ENCODE results near the gene FAT1.

Gene FAT1

GRCh38 chr4:186642998-186643397, 80.7 kb downstream of the FAT1 start:
- ChIA-PET CTCF (no interaction called here), POLR2A (ENCODE audit: low non-redundant PET) (no interaction called here)
- DNase-seq (ENCODE audit: low spot score), result no peak
- TF ChIP-seq CTCF (conservative IDR thresholded peaks at IDR 0.05; ENCODE audit: low read depth), result no peak
- peak overlapping the region; percentile 71 for H3K27ac ChIP-seq

GRCh38 chr4:186642530-186642929, 81.1 kb downstream of the FAT1 start:
- TF ChIP-seq CTCF (conservative IDR thresholded peaks at IDR 0.05; ENCODE audit: low read depth), result no peak
- CTCF ChIA-PET, result interaction anchor here (0.6 kb wide), 1 partner anchor 146 kb away, joined by 3 read pairs; no protein-coding TSS in a partner anchor
- POLR2A ChIA-PET (ENCODE audit: low non-redundant PET), result no interaction called here
- peak overlapping the region; percentile 28; the same call in 1 of the 2 replicates for H3K27ac ChIP-seq
- DNase-seq (ENCODE audit: low spot score), result no peak

GRCh38 chr4:186634591-186635128, 89.0 kb downstream of the FAT1 start:
- no peak for DNase-seq (ENCODE audit: low spot score)
- no peak for TF ChIP-seq CTCF (conservative IDR thresholded peaks at IDR 0.05; ENCODE audit: low read depth)
- POLR2A ChIA-PET (ENCODE audit: low non-redundant PET), result no interaction called here
- CTCF ChIA-PET, result no interaction called here
- H3K27ac ChIP-seq, result no peak overlapping the region

- ChIA-PET POLR2A (ENCODE audit: low non-redundant PET) (no interaction called here), CTCF (no interaction called here)
- no peak for DNase-seq (ENCODE audit: low spot score)
- no peak for TF ChIP-seq CTCF (conservative IDR thresholded peaks at IDR 0.05; ENCODE audit: low read depth)
- no peak overlapping the region for H3K27ac ChIP-seq
Observed at GRCh38 chr4:186633844-186634243, 89.8 kb downstream of the FAT1 start.

GRCh38 chr4:186630128-186630527, 93.5 kb downstream of the FAT1 start:
- ChIA-PET CTCF (interaction anchor here (0.6 kb wide), 1 partner anchor 1086 kb away, joined by 4 read pairs; no protein-coding TSS in a partner anchor), POLR2A (ENCODE audit: low non-redundant PET) (no interaction called here)
- DNase-seq (ENCODE audit: low spot score), result no peak
- peak overlapping the region; percentile 18 for H3K27ac ChIP-seq
- no peak for TF ChIP-seq CTCF (conservative IDR thresholded peaks at IDR 0.05; ENCODE audit: low read depth)

GRCh38 chr4:186628058-186628711, 95.5 kb downstream of the FAT1 start:
- POLR2A ChIA-PET (ENCODE audit: low non-redundant PET), result no interaction called here
- no peak for DNase-seq (ENCODE audit: low spot score)
- TF ChIP-seq CTCF (conservative IDR thresholded peaks at IDR 0.05; ENCODE audit: low read depth), result no peak
- H3K27ac ChIP-seq, result peak overlapping the region; percentile 63
- CTCF ChIA-PET, result no interaction called here

All from RWPE1 (cell line).